NK-92 (cell line): ENCODE measurements around the gene PGS1.

ENCODE experiments used
- DNase-seq: peaks from one replicate; lab custom pipeline; 2025; ENCODE audit not compliant: unreplicated experiment; lab: John Stamatoyannopoulos, UW

The PGS1 gene

DNA sequence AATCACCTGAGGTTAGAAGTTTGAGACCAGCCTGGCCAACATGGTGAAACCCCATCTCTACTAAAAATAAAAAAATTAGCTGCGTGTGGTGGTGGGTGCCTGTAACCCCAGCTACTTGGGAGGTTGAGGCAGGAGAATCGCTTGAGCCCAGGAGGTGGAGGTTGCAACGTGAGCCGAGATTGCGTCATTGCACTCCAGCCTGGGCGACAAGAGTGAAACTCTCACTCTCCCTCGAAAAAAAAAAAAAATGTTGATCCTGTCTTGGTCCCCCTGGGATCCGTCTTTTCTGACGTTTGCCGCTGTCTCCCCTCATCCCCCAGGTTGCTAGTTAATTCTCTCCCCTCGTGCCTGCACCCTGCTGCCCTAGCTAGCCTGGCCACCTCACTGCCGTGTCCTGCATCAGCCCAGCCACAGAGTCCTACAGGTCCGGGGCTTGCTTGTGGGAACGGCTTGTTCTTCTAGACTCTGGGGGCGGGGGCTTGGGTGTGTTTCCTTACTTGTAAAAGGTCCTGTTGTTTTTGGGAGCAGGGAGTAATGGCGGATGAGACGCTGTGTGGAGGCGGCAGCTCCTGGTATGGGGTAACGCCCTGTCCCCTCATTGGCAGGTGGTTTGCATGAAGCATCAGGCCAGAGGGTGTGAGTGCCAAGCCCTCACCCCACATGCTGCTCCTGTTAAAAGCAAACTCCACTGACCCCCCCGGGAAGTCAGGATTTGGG lies 44.6 kb downstream of the PGS1 start:
- DNase-seq: no peak

DNA sequence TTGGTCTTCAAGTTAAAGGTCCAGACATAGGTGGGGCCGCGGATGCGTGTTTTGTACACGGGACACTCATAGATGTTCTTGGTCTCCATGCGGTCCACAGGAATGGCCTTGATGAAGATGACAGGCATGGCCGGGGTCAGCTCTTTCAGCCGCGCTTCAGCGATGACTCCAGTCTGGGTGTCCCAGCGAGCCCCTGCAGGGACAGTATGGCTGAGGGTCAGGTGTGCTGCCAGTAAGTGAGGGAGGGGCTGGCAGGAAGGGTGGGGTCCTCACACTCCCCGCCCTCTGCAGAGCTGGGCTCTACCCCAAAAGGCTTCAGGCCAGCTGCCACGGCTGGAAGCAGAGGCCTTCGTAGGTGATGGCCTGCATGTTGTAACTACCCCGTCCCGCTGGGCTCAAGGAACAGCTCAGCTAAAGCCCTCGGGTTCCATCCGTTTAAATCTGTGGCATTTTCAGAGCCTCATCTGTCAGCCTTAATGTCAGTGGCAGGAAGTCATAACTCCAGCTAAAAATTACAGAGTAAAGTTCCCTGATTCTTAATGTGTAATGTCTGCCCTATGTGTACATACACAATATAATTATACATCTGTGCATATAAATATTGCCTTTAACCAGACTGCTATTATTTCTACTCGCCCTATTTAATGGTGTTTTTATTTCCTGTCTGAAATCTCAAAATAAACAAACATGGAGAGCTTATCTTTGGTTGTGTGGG lies 45.7 kb downstream of the PGS1 start:
- DNase-seq: no peak

DNA sequence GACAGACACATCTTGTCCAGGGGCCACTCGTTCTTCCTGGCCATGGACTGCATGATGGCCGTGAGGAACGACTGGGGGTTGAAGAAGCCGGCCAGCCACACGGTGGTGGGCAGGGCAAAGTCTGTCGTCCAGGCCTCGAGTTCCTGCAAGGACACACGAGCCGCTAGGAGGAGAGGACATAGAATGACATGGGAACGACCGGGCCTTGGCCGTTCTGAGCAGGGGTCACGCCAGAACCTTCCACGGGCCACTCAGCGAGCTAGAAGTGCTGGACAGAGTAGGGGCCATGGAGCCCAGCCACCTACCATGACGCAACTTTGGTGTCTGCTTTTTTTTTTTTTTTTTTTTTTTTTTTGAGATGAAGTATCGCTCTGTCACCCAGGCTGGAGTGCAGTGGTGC lies 47.0 kb downstream of the PGS1 start:
- no peak for DNase-seq

DNA sequence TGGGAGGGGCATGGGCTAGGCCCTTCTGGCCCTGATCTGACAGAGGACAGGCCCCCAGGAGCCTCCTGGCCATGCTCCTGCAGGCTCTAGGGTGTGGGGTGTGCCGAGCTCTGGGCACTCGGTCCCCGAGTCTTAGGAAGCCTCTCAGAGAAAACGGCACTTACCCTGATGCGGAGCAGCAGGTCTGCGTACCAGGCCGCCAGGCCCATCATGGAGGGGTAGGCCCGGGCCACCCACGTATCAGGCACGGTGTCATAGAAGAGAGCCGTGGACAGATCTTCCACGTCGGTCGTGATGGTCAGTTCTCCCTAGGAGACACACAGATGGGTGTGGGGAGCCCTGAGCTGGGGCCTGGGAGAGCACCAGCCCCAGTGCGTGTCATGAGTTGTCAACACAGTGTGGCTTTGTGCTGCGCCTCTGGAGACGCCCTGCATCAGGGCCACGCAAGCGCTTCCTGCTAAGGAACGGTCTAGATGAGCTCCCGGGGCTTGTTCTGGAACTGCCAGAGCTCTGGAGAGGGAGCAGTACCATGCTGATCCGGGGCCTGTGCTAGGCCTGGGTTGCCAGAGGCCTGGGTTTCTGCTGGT lies 47.9 kb downstream of the PGS1 start:
- no peak for DNase-seq

DNA sequence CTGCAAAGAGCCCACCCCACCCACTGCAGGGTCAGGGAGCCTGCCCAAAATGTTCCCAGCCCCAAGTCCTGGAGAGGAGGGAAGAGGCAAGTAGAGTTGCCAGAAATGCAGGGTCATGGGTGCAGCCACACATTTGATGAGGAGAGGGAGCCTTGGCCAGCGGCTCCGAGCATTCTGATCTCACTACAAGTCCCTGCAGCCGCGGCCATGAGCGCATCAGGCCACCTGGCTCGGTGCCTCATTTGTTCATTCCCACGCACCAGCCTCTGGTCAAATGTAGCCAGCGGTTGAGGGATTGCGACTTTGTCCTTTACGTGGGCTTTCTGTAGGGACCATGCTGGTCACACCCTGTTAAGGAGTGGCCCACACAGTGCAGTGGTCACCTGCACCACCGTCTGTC lies 48.7 kb downstream of the PGS1 start:
- DNase-seq: no peak

DNA sequence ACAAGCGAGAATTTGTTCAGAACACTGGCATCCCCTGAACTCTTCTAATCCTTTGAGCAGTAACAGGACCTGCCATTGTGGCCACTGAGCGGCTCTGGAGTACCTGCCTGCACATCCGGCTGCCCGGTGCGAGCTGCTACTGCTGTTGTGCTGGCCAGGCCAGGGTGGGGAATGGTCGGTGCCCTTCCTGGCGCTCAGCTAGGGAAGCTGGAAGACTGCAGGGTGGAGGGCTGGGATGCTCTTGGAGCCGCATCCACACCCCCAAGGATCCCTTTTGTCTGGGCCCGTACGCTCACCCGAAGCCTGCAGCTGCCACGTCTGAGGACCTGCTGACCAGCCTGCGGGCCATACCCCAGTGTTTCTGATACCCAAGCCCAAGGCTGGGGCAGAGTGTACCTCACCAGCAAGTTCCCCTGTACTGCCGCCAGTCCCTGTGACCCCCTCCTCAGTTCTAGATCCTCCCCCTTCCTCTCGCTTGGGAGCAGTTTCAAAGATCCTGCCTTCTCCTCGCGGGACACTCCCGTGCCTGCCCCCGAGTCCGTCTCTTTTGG lies 49.7 kb downstream of the PGS1 start:
- no peak for DNase-seq

DNA sequence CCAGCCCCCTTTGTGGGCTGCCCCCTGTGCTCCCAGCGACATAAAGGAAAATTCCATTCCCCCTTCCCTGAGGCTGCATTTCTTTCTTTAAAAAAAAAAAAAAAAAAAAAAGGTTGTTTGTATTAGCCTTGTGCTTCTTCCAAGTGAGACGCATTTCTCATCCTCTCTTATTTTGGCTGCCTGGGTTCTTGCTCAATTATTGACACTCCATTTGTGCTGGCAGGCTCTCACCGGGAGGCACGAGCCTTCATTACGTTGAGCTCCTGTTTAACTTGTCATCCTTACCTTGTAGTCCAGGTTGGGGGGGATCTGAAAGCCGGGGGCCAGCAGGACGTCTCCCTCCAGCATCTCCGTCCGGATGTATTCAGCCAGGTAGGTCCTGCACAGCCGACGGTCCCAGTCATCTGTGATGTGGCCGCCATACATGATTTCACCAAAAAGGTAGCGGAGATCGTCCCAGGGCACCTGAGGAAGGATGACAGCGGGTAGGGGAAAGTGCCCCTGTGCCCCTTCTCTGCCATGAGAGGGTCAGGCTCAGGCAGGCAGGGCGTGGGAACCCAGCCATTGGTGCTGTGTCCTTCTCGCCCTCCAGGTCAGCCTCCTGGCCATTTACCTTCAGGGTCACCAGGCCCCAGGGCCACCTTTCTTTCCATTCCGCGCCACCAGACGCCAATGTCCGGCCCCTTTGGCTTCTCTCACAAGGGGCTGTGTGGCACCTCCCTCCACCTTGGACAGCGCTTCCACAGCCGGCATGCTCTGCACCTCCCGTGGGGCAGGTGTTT lies 50.6 kb downstream of the PGS1 start:
- DNase-seq: no peak

DNA sequence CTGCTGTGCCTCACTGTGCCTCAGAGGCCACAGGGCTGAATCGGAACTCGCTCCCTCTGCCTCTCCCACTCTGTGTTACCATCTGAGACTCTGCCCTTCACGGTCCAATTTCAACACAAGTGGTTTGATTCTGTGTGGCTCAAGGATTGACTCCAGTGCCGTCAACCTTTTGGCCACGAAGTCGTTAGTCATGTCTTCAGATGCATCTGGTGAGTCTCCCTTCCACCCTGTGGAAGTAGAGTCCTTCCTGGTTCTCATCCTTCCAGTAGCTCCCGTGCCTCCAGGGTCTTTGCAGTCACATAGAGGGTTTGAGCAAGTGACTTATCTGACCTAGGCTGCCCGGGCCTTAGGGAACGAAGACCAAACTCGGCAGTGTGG lies 51.2 kb downstream of the PGS1 start:
- no peak for DNase-seq

DNA sequence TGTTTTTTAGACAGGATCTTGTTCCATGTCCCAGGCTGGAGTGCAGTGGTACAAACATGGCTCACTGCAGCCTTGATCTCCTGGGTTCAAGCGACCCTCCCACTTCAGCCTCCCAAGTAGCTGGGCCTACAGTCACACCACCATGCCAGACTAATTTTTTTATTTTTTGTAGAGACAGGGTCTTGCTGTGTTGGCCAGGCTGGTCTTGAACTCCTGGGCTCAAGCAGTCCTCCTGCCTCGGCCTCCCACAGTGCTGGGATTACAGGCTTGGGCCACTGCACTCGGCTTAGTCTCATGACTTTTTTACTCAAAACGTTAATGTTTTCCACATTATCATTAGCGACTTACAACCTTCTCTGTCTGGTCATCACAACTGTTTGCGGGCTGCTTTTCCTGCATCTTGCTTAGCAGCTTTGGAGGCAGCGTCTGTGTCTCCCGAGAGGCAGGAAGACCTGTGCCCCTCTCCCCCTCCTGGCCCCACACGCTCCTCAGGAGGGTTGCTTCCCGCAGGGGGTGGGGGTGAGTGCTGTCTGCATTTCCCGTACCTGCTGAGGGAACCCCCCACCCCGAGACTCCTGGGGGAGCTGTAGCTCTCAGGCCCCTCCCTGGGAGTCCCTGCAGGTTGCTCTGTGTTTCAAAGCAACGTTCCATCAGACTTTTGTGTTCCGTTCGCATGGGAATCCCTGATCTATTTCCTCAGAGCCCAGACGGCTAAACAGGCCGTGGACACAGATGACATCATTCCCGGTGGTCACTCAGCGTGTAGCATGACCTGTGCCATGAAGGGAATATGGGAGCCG lies 52.6 kb downstream of the PGS1 start:
- DNase-seq: no peak

DNA sequence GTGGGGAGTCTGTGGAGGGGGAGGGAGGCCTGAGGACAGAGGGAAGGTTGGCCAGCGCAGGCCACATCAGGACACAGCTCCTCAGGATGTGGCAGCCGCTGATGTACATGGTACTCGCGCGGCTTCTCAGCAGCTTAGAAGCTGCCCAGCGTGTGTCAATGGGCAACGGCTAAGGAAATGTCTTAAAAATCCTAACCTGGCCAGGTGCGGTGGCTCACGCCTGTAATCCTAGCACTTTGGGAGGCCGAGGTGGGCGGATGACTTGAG lies 53.2 kb downstream of the PGS1 start:
- DNase-seq: no peak

DNA sequence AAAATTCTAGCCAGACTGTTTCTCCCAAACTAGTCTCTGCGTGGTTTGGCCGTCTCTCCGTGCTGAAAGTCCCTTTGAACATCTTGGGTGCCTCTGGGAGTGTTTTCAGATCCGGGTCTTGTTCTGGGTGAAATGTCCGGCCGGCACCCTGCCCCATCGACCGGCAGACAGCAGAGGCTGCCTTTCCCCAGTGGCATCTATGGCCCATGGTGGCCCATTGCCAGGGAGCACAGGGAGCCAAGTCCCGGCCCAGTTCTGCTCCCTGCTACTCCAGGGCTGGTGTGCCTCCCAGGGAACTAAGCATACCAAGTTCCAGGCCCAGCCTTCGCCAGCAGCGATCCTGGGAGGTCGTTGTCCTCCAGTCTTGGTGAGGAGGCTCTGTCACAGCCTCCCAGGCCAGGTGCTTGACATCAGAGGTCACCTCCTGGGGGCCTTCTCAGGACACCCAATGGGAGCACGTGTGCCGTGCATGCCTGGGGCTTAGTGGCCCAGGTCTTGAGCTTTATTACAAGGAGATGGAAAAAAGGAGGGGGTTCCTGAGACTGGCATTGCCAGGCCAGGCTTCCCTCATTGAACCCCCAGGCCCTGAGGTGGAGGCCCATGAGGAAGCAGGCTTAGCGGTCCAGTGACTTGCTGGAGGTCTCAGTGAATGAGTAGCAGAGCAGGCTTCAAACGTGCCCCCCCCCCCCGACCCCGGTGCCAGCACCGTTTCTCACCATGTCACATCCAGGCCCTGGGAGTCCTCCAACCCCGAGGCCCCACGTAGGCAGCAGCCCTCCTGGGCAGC lies 54.0 kb downstream of the PGS1 start:
- DNase-seq: no peak

DNA sequence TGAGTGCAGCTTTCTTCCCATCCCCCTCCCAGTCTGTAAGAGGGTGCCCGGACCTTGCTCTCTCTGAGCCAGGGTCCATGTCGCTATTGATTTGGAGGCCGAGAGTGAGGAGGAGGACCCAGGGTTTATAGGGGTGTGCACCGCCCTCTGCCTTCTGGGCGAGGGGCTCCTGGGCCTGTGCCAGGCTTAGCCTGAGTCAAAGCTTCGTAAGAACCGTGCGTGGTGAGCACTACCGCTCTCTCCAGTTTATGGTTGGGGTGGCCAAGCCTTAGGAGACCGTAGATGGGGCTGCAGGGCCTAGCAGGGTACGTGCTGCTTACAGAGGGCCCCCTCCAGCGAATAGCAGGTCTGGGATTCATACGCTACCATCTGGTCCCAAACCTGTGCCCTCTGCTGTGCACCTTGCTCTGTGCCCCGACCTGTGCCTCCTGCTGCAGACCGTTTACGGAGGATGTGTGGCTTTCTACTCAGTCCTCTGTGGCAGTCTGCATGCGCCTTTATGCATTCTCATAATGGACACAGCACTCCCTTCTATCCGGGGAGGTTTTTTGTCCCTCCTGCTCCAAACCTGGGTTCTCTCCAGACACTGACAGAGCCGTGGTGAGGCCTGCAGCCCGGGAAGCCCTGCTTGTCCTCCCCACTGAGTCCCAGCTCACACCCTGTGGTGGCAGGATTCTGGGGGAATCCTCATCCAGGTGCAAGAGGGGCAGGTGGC lies 54.7 kb downstream of the PGS1 start:
- no peak for DNase-seq

DNA sequence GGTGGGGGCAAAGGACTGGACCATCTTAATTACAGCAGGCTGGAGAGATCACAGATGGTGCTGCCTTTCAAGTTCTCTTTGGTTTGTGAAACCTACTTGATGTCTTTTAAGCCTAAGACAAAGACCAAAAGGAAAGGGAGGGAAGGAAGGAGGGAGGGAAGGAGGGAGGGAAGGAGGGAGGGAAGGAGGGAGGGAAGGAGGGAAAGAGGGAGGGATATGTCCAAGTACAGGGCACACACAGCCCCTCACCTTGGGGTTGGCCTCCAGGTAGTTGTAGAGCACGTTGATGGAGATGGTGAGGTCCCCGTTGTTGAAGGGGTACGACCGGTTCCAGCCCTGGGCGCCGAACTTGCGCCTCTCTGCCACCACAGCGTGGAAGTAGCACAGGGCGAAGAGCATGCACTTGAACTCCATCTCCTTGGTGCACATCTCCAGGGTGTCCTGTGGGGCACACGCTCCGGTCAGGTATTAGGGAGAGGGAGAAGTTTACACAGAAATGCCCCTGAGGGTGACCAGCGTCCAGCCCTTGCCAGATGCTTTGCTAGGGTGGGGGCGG lies 55.4 kb downstream of the PGS1 start:
- DNase-seq: no peak

DNA sequence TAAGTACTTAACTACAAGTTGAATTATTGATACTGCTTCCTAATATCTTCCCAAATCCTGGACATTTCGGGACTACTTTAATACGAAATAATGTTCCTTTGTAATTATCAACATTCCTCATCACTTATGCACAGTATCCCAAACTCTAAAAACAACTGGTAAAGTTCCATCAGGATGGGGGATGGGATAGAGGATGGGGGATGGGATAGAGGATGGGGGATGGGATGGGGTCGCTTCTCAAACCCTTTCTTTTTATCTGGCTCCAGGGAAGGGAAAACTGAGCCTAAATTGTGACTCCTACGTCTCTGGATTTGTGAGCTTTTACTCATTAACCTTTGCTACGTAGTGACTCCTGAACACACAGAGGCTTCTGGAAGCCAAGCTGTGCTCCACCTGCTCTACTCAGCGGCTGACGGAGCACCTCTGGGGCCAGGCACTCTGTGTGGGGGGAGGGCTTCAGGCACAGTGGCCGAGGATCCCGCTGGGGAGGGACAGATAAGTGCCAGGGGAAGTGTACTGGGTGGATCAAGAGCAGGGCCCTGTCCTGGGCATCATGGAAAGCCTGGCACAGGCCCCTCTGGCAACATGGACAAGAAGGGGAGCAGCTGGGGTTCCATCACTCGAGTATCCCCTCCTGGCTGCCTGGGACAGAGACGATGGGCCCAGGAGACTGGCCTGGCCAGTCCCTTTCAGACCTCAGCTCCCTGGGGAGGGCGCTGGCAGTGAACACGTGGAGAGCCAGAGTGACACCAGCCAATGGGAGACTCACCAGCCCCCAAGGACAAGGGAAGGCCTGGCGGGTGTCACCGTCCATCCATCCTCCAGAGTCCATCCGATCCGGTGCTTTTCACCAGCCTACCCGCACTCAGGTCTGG lies 56.2 kb downstream of the PGS1 start:
- DNase-seq: no peak

DNA sequence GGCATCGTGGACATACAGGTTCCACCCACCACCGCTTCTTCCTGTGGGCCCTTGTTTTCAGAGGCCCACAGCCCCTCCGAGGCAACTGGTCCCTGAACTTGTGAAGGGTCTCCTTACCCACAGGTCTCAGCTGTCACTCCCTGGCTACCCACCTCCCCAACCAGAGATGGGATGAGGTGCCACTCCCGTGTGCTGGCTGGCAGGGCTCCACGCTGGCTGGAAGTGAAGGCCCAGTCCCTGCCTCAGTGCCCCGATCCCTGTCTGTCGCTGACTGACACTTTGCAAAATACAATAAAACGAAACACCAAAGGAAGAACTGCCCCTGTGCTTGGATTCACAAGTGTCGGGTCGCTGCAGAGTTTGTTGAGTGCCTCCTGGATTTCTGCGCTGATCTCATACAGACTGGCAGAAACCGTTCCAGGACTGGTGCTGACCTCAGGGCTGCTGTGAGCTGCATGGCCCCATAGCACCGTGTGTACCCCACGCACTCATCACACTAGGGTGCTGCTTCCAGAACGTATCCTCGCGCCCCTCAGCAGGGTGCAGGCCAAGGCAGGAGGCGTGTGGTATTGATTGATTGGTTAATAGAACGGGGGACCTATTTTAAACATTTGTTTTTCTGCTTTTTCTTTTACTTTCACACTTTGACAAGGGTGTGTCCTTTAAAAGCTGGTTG lies 57.0 kb downstream of the PGS1 start:
- no peak for DNase-seq

DNA sequence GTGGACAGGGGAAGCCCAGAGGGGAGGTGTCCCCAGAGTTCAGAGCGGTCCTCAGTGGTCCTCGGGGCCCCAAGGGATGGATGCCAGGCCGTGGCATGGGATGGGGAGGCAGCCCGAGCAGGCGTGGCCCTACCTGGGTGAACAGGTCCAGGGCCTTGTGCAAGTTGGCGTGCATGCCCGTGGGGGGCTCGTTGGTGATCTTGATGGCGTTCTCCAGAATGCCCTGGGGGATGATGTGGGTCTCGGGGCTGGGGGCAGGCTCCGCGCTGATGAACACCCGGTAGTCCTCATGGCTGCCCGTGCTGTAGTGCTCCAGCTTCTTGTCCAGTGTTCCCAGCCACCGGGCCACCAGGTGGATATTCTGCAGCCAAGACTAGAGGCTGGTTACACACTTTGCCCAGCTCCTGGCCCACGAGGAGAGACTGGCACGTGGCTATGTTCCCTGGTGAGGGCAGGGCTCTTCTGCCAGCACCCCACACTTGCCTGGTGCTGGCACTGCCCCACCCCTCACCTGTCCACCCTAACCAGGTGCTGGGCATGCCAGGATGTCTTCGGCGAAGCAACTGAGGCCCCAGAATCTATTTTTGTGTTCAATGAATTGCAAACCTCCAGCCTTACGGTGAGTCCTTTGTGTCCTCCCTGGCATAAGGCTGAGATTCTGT lies 59.2 kb downstream of the PGS1 start:
- DNase-seq: no peak

DNA sequence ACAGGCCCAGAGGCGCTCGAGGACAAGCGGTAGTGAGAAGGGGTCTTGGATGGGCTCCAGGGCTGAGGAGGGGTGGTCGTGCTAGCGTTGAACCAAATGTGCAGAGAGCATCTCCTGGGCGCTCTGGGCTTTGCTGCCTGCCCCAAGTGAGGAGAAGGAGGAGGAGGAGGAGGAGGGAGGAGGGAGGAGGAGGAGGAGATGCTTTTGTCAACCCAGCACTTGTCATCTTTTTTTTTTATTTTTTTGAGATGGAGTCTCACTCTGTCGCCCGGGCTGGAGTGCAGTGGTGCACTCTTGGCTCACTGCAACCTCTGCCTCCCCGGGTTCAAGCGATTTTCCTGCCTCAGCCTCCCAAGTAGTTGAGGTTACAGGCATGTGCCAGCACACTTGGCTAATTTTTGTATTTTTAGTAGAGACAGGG lies 59.8 kb downstream of the PGS1 start:
- no peak for DNase-seq
